ENCODE data around the gene PCGF3. TPM values are rescaled to one million over a fixed set of nuclear protein-coding genes. Genes with fewer than 3 reads are reported as not detected.
"Not testable (repeated sequence)": the region's sequence is repeated elsewhere in the genome, so short reads cannot be mapped to it uniquely, and the experiment has no call there.

Gene PCGF3
- total and polyA plus RNA-seq, 9 donors = 38.9 to 79.4 (median 56.1) TPM

- WGBS (ENCODE audit: insufficient coverage) = 87% methylated on average over 35 of the region's 41 CpGs
- Histone ChIP-seq H3K27ac (ENCODE audit: low read length) (peak overlapping the region; percentile 71), H3K4me3 (ENCODE audit: low read length) (no peak overlapping the region), H3K36me3 (ENCODE audit: control insufficient read depth, insufficient read depth, low read length) (peaks cover 21% of the 10 kb centered on the region), H3K9me3 (replicated peaks; ENCODE audit: control insufficient read depth, low read depth, low read length) (no peaks in the 10 kb centered on the region), H3K4me1 (ENCODE audit: control insufficient read depth, insufficient read depth, low read length) (peaks cover 71% of the 10 kb centered on the region), H3K27me3 (ENCODE audit: control insufficient read depth, insufficient read depth, low read length) (no peaks in the 10 kb centered on the region)
- no peak for DNase-seq
Measured at GRCh38 chr4:725391-726234, 20.0 kb downstream of the PCGF3 start.

GRCh38 chr4:726235-726787, 20.7 kb downstream of the PCGF3 start:
- WGBS (ENCODE audit: insufficient coverage) = 63% methylated on average over 10 of the region's 16 CpGs
- DNase-seq = no peak
- Histone ChIP-seq H3K27me3 (ENCODE audit: control insufficient read depth, insufficient read depth, low read length) (no peaks in the 10 kb centered on the region), H3K4me1 (ENCODE audit: control insufficient read depth, insufficient read depth, low read length) (peaks cover 67% of the 10 kb centered on the region), H3K27ac (ENCODE audit: low read length) (peak overlapping the region; percentile 71), H3K4me3 (ENCODE audit: low read length) (no peak overlapping the region), H3K36me3 (ENCODE audit: control insufficient read depth, insufficient read depth, low read length) (peaks cover 28% of the 10 kb centered on the region), H3K9me3 (replicated peaks; ENCODE audit: control insufficient read depth, low read depth, low read length) (no peaks in the 10 kb centered on the region)

- H3K27ac ChIP-seq (ENCODE audit: low read length) = peak overlapping the region; percentile 71
- DNase-seq = no peak
- H3K27me3 ChIP-seq (ENCODE audit: control insufficient read depth, insufficient read depth, low read length) = no peaks in the 10 kb centered on the region
- H3K4me1 ChIP-seq (ENCODE audit: control insufficient read depth, insufficient read depth, low read length) = peaks cover 62% of the 10 kb centered on the region
- H3K9me3 ChIP-seq (replicated peaks; ENCODE audit: control insufficient read depth, low read depth, low read length) = no peaks in the 10 kb centered on the region
- no peak overlapping the region for H3K4me3 ChIP-seq (ENCODE audit: low read length)
- 60% methylated on average over 8 of the region's 17 CpGs for whole genome bisulfite sequencing (ENCODE audit: insufficient coverage)
- peaks cover 28% of the 10 kb centered on the region for H3K36me3 ChIP-seq (ENCODE audit: control insufficient read depth, insufficient read depth, low read length)
Measured at GRCh38 chr4:726838-727237, 21.2 kb downstream of the PCGF3 start.

GRCh38 chr4:727576-727975, 21.9 kb downstream of the PCGF3 start:
- Histone ChIP-seq H3K27me3 (ENCODE audit: control insufficient read depth, insufficient read depth, low read length) (no peaks in the 10 kb centered on the region), H3K9me3 (replicated peaks; ENCODE audit: control insufficient read depth, low read depth, low read length) (no peaks in the 10 kb centered on the region), H3K36me3 (ENCODE audit: control insufficient read depth, insufficient read depth, low read length) (peaks cover 28% of the 10 kb centered on the region), H3K27ac (ENCODE audit: low read length) (no peak overlapping the region), H3K4me3 (ENCODE audit: low read length) (no peak overlapping the region), H3K4me1 (ENCODE audit: control insufficient read depth, insufficient read depth, low read length) (peaks cover 62% of the 10 kb centered on the region)
- WGBS (ENCODE audit: insufficient coverage) = 70% methylated on average over 3 of the region's 6 CpGs
- DNase-seq = no peak

- peaks cover 36% of the 10 kb centered on the region for H3K36me3 ChIP-seq (ENCODE audit: control insufficient read depth, insufficient read depth, low read length)
- 84% methylated on average over 15 of the region's 20 CpGs for WGBS (ENCODE audit: insufficient coverage)
- no peaks in the 10 kb centered on the region for H3K27me3 ChIP-seq (ENCODE audit: control insufficient read depth, insufficient read depth, low read length)
- H3K4me3 ChIP-seq (ENCODE audit: low read length) = no peak overlapping the region
- DNase-seq = no peak
- no peaks in the 10 kb centered on the region for H3K9me3 ChIP-seq (replicated peaks; ENCODE audit: control insufficient read depth, low read depth, low read length)
- H3K4me1 ChIP-seq (ENCODE audit: control insufficient read depth, insufficient read depth, low read length) = peaks cover 52% of the 10 kb centered on the region
- H3K27ac ChIP-seq (ENCODE audit: low read length) = peak overlapping the region; percentile 8
Measured at GRCh38 chr4:729336-730315, 24.0 kb downstream of the PCGF3 start.

GRCh38 chr4:730511-730910, 24.9 kb downstream of the PCGF3 start:
- Histone ChIP-seq H3K36me3 (ENCODE audit: control insufficient read depth, insufficient read depth, low read length) (peaks cover 42% of the 10 kb centered on the region), H3K4me3 (ENCODE audit: low read length) (no peak overlapping the region), H3K4me1 (ENCODE audit: control insufficient read depth, insufficient read depth, low read length) (peaks cover 46% of the 10 kb centered on the region), H3K27me3 (ENCODE audit: control insufficient read depth, insufficient read depth, low read length) (no peaks in the 10 kb centered on the region), H3K27ac (ENCODE audit: low read length) (no peak overlapping the region), H3K9me3 (replicated peaks; ENCODE audit: control insufficient read depth, low read depth, low read length) (no peaks in the 10 kb centered on the region)
- DNase-seq = no peak
- WGBS (ENCODE audit: insufficient coverage) = 93% methylated on average over 27 of the region's 27 CpGs

- H3K27ac ChIP-seq (ENCODE audit: low read length); H3K9me3 ChIP-seq (replicated peaks; ENCODE audit: control insufficient read depth, low read depth, low read length); DNase-seq; H3K4me3 ChIP-seq (ENCODE audit: low read length); H3K27me3 ChIP-seq (ENCODE audit: control insufficient read depth, insufficient read depth, low read length): not testable (repeated sequence)
- 96% methylated on average over 34 of the region's 68 CpGs for WGBS (ENCODE audit: insufficient coverage)
- Histone ChIP-seq H3K4me1 (ENCODE audit: control insufficient read depth, insufficient read depth, low read length) (peaks cover 40% of the 10 kb centered on the region), H3K36me3 (ENCODE audit: control insufficient read depth, insufficient read depth, low read length) (peaks cover 47% of the 10 kb centered on the region)
Measured at GRCh38 chr4:730946-731904, 25.6 kb downstream of the PCGF3 start.

GRCh38 chr4:731954-732353, 26.3 kb downstream of the PCGF3 start:
- WGBS (ENCODE audit: insufficient coverage) = no CpG with 5 or more reads among the region's 27 CpGs
- Histone ChIP-seq H3K4me1 (ENCODE audit: control insufficient read depth, insufficient read depth, low read length) (peaks cover 33% of the 10 kb centered on the region), H3K36me3 (ENCODE audit: control insufficient read depth, insufficient read depth, low read length) (peaks cover 51% of the 10 kb centered on the region)
- not testable (repeated sequence) for H3K27me3 ChIP-seq (ENCODE audit: control insufficient read depth, insufficient read depth, low read length); H3K27ac ChIP-seq (ENCODE audit: low read length); DNase-seq; H3K9me3 ChIP-seq (replicated peaks; ENCODE audit: control insufficient read depth, low read depth, low read length); H3K4me3 ChIP-seq (ENCODE audit: low read length)

GRCh38 chr4:732486-732885, 26.9 kb downstream of the PCGF3 start:
- Histone ChIP-seq H3K36me3 (ENCODE audit: control insufficient read depth, insufficient read depth, low read length) (peaks cover 54% of the 10 kb centered on the region), H3K27ac (ENCODE audit: low read length) (peak overlapping the region; percentile 62), H3K4me3 (ENCODE audit: low read length) (no peak overlapping the region), H3K9me3 (replicated peaks; ENCODE audit: control insufficient read depth, low read depth, low read length) (no peaks in the 10 kb centered on the region), H3K4me1 (ENCODE audit: control insufficient read depth, insufficient read depth, low read length) (peaks cover 32% of the 10 kb centered on the region), H3K27me3 (ENCODE audit: control insufficient read depth, insufficient read depth, low read length) (no peaks in the 10 kb centered on the region)
- no peak for DNase-seq
- WGBS (ENCODE audit: insufficient coverage) = 91% methylated on average over 18 of the region's 20 CpGs

All from muscle of leg (tissue), 11 donors.